Smooth muscle cell (in vitro differentiated cells): Measurements from ENCODE around the gene C22orf15. TPM values are rescaled to one million over a fixed set of nuclear protein-coding genes. Genes with fewer than 3 reads are reported as not detected.

Source experiments
- DNase-seq: peaks from one replicate; lab custom pipeline; 2025; ENCODE audit not compliant: unreplicated experiment; lab: John Stamatoyannopoulos, UW
- H2AFZ ChIP-seq: fragments of 200-600 bp; sonication (generic); 2 replicates; pipeline ENCODE4 v1.6.0; 2016; ENCODE audit warnings: antibody characterized with exemption, low read depth, mild to moderate bottlenecking
- H3F3A ChIP-seq: fragments of 200-600 bp; sonication (generic); 2 replicates; pipeline ENCODE4 v1.6.0; 2017; ENCODE audit warnings: antibody characterized with exemption, low read depth
- H3K27ac ChIP-seq: fragments of 200-600 bp; sonication (generic); 2 replicates; pipeline ENCODE4 v1.5.1; 2016; ENCODE audit warnings: low read depth, mild to moderate bottlenecking
- H3K27me3 ChIP-seq: fragments of 200-600 bp; sonication (generic); 2 replicates; pipeline ENCODE4 v1.6.1; 2016; ENCODE audit warnings: low read depth, mild to moderate bottlenecking
- H3K36me3 ChIP-seq: fragments of 200-600 bp; sonication (generic); 2 replicates; pipeline ENCODE4 v1.5.1; 2016; ENCODE audit warnings: low read depth
- H3K4me1 ChIP-seq: fragments of 200-600 bp; sonication (generic); 2 replicates; pipeline ENCODE4 v1.5.1; 2016; ENCODE audit warnings: low read depth
- H3K4me2 ChIP-seq: fragments of 200-600 bp; sonication (generic); 2 replicates; pipeline ENCODE4 v1.6.0; 2016; ENCODE audit warnings: mild to moderate bottlenecking
- H3K4me3 ChIP-seq: fragments of 200-600 bp; sonication (generic); 2 replicates; pipeline ENCODE4 v1.5.1; 2016; ENCODE audit warnings: mild to moderate bottlenecking
- H3K79me2 ChIP-seq: fragments of 200-600 bp; sonication (generic); 2 replicates; pipeline ENCODE4 v1.6.0; 2016; ENCODE audit warnings: low read depth, mild to moderate bottlenecking
- H3K9ac ChIP-seq: fragments of 200-600 bp; sonication (generic); 2 replicates; pipeline ENCODE4 v1.6.0; 2016; ENCODE audit warnings: low read depth
- H3K9me3 ChIP-seq: fragments of 200-600 bp; sonication (generic); replicated peaks from 2 replicates; pipeline ENCODE4 v1.5.1; 2016; ENCODE audit warnings: low read depth
- H4K20me1 ChIP-seq: fragments of 200-600 bp; sonication (generic); 2 replicates; pipeline ENCODE4 v1.6.0; 2016; ENCODE audit warnings: low read depth
- WGBS: methylation state at CpG from one replicate; pipeline ENCODE4 v1.1.7; 2016; ENCODE audit warnings: low lambda C conversion rate; 5-methylcytosine and 5-hydroxymethylcytosine counted together
- polyA plus RNA-seq: library from polyadenylated mRNA; unstranded; fragments of >200 nt; fragmentation: Nextera tagmentation; extraction: Ambion mirVana; gene quantifications from 2 replicates; pipeline ENCODE4 v1.2.1, GENCODE V29; 2016
- total RNA-seq: library from RNA; depleted of rRNA; stranded (reverse); fragments of >200 nt; gene quantifications from 2 replicates; pipeline ENCODE4 v1.2.3, GENCODE V29; 2014
- TF ChIP-seq, protein P1 (sequence below): fragments of 200-600 bp; sonication (generic); IDR thresholded peaks from 2 replicates; pipeline ENCODE4 v1.5.1; 2017; ENCODE audit warnings: borderline replicate concordance, mild to moderate bottlenecking, antibody characterized with exemption; ENCODE audit not compliant: insufficient read depth, poor library complexity, severe bottlenecking

Gene C22orf15
- total and polyA plus RNA-seq, 2 experiments from 2014 or later = 1.5 TPM; not detected in 1

DNA sequence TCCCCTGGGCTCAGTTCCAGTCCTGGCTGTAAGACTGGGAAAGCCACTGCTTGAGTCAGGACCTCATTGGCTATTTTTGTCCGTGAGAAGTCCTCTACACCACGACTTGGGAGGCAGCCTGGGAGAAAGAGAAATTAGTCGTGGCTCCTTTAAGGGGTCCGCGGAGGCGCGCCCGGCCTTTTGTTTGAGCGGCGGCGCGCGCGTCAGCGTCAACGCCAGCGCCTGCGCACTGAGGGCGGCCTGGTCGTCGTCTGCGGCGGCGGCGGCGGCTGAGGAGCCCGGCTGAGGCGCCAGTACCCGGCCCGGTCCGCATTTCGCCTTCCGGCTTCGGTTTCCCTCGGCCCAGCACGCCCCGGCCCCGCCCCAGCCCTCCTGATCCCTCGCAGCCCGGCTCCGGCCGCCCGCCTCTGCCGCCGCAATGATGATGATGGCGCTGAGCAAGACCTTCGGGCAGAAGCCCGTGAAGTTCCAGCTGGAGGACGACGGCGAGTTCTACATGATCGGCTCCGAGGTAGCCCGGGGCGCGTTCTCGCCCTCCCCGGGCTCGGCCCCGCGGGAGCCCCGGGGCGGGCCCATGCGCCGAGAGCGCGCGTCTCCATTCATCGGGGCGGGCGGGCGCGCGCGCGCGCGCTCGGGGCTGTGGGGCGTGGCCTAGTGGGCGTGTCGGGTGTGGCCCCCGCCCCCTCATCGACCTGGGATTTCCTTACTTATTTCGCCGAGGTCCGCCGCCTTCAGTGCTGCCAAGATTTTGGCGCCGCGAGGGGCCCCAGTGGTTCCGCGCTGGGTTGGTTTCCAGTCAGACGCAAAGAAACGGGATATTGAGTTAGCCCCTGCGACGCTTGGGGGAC, 24.2 kb downstream of the C22orf15 start, which contains the start of gene SMARCB1:
SMARCB1 (plus strand) TSS at position 215 of the 848 bp plus-strand sequence; CDS start at position 419, 204 bp downstream.
- peaks cover 47% of the 10 kb centered on the region for H3K79me2 ChIP-seq
- H4K20me1 ChIP-seq = peaks cover 47% of the 10 kb centered on the region
- peak within 1 kb of the TSS; percentile 100 for H3K9ac ChIP-seq
- no peaks in the 10 kb centered on the region for H3K36me3 ChIP-seq
- peak within 1 kb of the TSS; percentile 97 for H3K4me3 ChIP-seq
- peaks cover 13% of the 10 kb centered on the region for H3K4me1 ChIP-seq
- peak within 1 kb of the TSS; percentile 98 for H3K27ac ChIP-seq
- H3K4me2 ChIP-seq = peak within 1 kb of the TSS; percentile 85
- no peaks in the 10 kb centered on the region for H3K27me3 ChIP-seq
- H2AFZ ChIP-seq = peak within 1 kb of the TSS; percentile 93
- DNase-seq = peak; percentile 78
- 0% methylated on average over 67 of the region's 97 CpGs for WGBS
- no peaks in the 10 kb centered on the region for H3K9me3 ChIP-seq
- H3F3A ChIP-seq = no peaks in the 10 kb centered on the region
- TF ChIP-seq, protein P1, sequence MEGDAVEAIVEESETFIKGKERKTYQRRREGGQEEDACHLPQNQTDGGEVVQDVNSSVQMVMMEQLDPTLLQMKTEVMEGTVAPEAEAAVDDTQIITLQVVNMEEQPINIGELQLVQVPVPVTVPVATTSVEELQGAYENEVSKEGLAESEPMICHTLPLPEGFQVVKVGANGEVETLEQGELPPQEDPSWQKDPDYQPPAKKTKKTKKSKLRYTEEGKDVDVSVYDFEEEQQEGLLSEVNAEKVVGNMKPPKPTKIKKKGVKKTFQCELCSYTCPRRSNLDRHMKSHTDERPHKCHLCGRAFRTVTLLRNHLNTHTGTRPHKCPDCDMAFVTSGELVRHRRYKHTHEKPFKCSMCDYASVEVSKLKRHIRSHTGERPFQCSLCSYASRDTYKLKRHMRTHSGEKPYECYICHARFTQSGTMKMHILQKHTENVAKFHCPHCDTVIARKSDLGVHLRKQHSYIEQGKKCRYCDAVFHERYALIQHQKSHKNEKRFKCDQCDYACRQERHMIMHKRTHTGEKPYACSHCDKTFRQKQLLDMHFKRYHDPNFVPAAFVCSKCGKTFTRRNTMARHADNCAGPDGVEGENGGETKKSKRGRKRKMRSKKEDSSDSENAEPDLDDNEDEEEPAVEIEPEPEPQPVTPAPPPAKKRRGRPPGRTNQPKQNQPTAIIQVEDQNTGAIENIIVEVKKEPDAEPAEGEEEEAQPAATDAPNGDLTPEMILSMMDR = no peak

- H3K4me2 ChIP-seq = peak overlapping the region; percentile 85
- H3K9ac ChIP-seq = peak overlapping the region; percentile 100
- H3K36me3 ChIP-seq = no peaks in the 10 kb centered on the region
- peak overlapping the region; percentile 97 for H3K4me3 ChIP-seq
- H3K4me1 ChIP-seq = peaks cover 13% of the 10 kb centered on the region
- peaks cover 53% of the 10 kb centered on the region for H4K20me1 ChIP-seq
- peaks cover 52% of the 10 kb centered on the region for H3K79me2 ChIP-seq
- no peaks in the 10 kb centered on the region for H3K27me3 ChIP-seq
- H2AFZ ChIP-seq = no peak overlapping the region
- H3K27ac ChIP-seq = no peak overlapping the region
- no peaks in the 10 kb centered on the region for H3K9me3 ChIP-seq
- no peak for DNase-seq
- TF ChIP-seq, protein P1 = no peak
- H3F3A ChIP-seq = no peaks in the 10 kb centered on the region
- 2% methylated on average over 5 of the region's 5 CpGs for WGBS
Observed at GRCh38 chr22:23787600-23787896, 24.8 kb downstream of the C22orf15 start.

GRCh38 chr22:23787910-23788309, 25.1 kb downstream of the C22orf15 start:
- H3K4me3 ChIP-seq = peak overlapping the region; percentile 97
- H3K4me1 ChIP-seq = peaks cover 13% of the 10 kb centered on the region
- 65% methylated on average over 3 of the region's 3 CpGs for WGBS
- peaks cover 52% of the 10 kb centered on the region for H3K79me2 ChIP-seq
- H3F3A ChIP-seq = no peaks in the 10 kb centered on the region
- TF ChIP-seq, protein P1 = no peak
- peak overlapping the region; percentile 85 for H3K4me2 ChIP-seq
- H3K9ac ChIP-seq = peak overlapping the region; percentile 100
- peaks cover 57% of the 10 kb centered on the region for H4K20me1 ChIP-seq
- no peaks in the 10 kb centered on the region for H3K9me3 ChIP-seq
- no peaks in the 10 kb centered on the region for H3K27me3 ChIP-seq
- H3K27ac ChIP-seq = no peak overlapping the region
- H2AFZ ChIP-seq = no peak overlapping the region
- DNase-seq = no peak
- H3K36me3 ChIP-seq = no peaks in the 10 kb centered on the region
